ENCODE results near the gene ITGB1BP1.

DNA sequence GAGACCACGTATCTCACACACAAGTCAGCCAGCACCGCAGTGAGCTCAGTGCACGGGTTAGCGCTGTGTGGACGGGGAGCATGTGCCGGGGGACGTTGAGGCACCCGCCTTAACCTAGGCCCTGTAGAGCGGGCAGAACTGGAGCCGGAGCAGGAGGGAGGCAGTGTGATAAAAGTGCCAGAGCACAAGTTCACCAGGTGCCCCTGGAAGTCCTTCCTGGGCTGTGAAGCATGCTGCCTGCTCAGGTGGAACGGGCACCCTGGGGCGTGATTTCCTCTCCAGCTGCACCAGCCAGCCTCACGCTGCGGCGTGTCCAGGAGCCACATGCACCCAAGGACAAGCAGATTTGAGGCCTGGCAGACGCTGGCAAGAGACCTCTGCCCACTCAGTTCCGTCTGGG, 50.3 kb downstream of the ITGB1BP1 start:
- TF ChIP-seq, protein P1, sequence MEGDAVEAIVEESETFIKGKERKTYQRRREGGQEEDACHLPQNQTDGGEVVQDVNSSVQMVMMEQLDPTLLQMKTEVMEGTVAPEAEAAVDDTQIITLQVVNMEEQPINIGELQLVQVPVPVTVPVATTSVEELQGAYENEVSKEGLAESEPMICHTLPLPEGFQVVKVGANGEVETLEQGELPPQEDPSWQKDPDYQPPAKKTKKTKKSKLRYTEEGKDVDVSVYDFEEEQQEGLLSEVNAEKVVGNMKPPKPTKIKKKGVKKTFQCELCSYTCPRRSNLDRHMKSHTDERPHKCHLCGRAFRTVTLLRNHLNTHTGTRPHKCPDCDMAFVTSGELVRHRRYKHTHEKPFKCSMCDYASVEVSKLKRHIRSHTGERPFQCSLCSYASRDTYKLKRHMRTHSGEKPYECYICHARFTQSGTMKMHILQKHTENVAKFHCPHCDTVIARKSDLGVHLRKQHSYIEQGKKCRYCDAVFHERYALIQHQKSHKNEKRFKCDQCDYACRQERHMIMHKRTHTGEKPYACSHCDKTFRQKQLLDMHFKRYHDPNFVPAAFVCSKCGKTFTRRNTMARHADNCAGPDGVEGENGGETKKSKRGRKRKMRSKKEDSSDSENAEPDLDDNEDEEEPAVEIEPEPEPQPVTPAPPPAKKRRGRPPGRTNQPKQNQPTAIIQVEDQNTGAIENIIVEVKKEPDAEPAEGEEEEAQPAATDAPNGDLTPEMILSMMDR (IDR thresholded peaks at IDR 0.05; ENCODE audit: low read length) = no peak
- no peak for TF ChIP-seq EZH2phosphoT487 (IDR thresholded peaks at IDR 0.05; ENCODE audit: low read length)
- no peak for TF ChIP-seq EZH2 (optimal IDR thresholded peaks at IDR 0.05; ENCODE audit: low read depth, low read length)

Measured in MM.1S (cell line).